Measurements from ENCODE around the gene SLC22A8. TPM values are rescaled to one million over a fixed set of nuclear protein-coding genes. Genes with fewer than 3 reads are reported as not detected.

The SLC22A8 gene
- total and polyA plus RNA-seq, 10 of the 15 experiments (the other 5 are each of a cell fraction or from before 2014, with no cell fraction given), result not detected

- no peaks in the 10 kb centered on the region for H4K20me1 ChIP-seq (ENCODE audit: control insufficient read depth, insufficient read depth)
- no peak overlapping the region for H3K27ac ChIP-seq (ENCODE audit: control insufficient read depth, insufficient read depth)
- no peak overlapping the region for H3K4me3 ChIP-seq
- RAD21 ChIA-PET (ENCODE audit: unreplicated experiment), result no interaction called here
- H3K36me3 ChIP-seq (ENCODE audit: control insufficient read depth in 2 of 2, insufficient read depth in 2 of 2, low read length in 1 of 2), result no peaks in the 10 kb centered on the region
- POLR2A ChIA-PET, result no interaction called here
- WGBS (ENCODE audit: insufficient coverage, insufficient replicate concordance, low lambda C conversion rate, missing lambda C conversion rate), result 0% methylated on average over 2 of the region's 2 CpGs
- DNase-seq (ENCODE audit: low read depth, low spot score), result no peak
- intact Hi-C loops (cut with micrococcal nuclease; ENCODE audit: unreplicated experiment) (no loop called here), in situ Hi-C loops (cut with MboI) (no loop called here)
- H3K79me2 ChIP-seq (ENCODE audit: control insufficient read depth, insufficient read depth, low read length), result no peaks in the 10 kb centered on the region
- H2AFZ ChIP-seq (ENCODE audit: control insufficient read depth, low read depth, low read length), result no peak overlapping the region
- H3K4me2 ChIP-seq (ENCODE audit: control insufficient read depth, insufficient read depth), result no peak overlapping the region
- SMC1A ChIA-PET (ENCODE audit: uncharacterized antibody, unreplicated experiment), result no interaction called here
- H3K4me1 ChIP-seq (ENCODE audit: control insufficient read depth, insufficient read depth, low read length), result no peaks in the 10 kb centered on the region
- TF ChIP-seq JUNB (IDR thresholded peaks at IDR 0.05), result no peak
- TF ChIP-seq MXI1 (IDR thresholded peaks at IDR 0.05; ENCODE audit: low read depth, low read length), result no peak
- no peak for TF ChIP-seq ESRRA (IDR thresholded peaks at IDR 0.05; ENCODE audit: low read length)
- no peak for TF ChIP-seq SMAD5 (IDR thresholded peaks at IDR 0.05; ENCODE audit: low read depth)
- no peak for TF ChIP-seq TCF3 (IDR thresholded peaks at IDR 0.05; ENCODE audit: borderline replicate concordance, insufficient read depth, low read depth, low read length)
- no peak for TF ChIP-seq MYC (IDR thresholded peaks at IDR 0.05; ENCODE audit: insufficient read depth, insufficient read length, insufficient replicate concordance, low read length, severe bottlenecking)
- ATAC-seq, result no peak
- no peak overlapping the region for H3K9ac ChIP-seq (ENCODE audit: control insufficient read depth, insufficient read depth, low read length)
- CTCF ChIA-PET, result no interaction called here
- H3K27me3 ChIP-seq (replicated peaks in 1 of 2; ENCODE audit: control insufficient read depth in 2 of 2, insufficient read depth in 2 of 2, low read length in 1 of 2), result no peaks in the 10 kb centered on the region
- no TSS peak for BruUV-seq (replicated peaks)
- FAIRE-seq, result no peak
- H3K9me3 ChIP-seq (replicated peaks; ENCODE audit: control insufficient read depth, insufficient read depth, low read length), result no peaks in the 10 kb centered on the region
Observed at GRCh38 chr11:62957147-62957546, 58.5 kb downstream of the SLC22A8 start.

GRCh38 chr11:62954478-62954877, 61.2 kb downstream of the SLC22A8 start:
- H3K36me3 ChIP-seq (ENCODE audit: control insufficient read depth in 2 of 2, insufficient read depth in 2 of 2, low read length in 1 of 2), result no peaks in the 10 kb centered on the region
- no peak overlapping the region for H3K9ac ChIP-seq (ENCODE audit: control insufficient read depth, insufficient read depth, low read length)
- intact Hi-C loops (cut with micrococcal nuclease; ENCODE audit: unreplicated experiment), result no loop called here
- no peak overlapping the region for H3K27ac ChIP-seq (ENCODE audit: control insufficient read depth, insufficient read depth)
- no peaks in the 10 kb centered on the region for H4K20me1 ChIP-seq (ENCODE audit: control insufficient read depth, insufficient read depth)
- ATAC-seq, result no peak
- in situ Hi-C loops (cut with MboI), result no loop called here
- H3K4me3 ChIP-seq, result no peak overlapping the region
- RAD21 ChIA-PET (ENCODE audit: unreplicated experiment), result no interaction called here
- CTCF ChIA-PET, result no interaction called here
- H2AFZ ChIP-seq (ENCODE audit: control insufficient read depth, low read depth, low read length), result no peak overlapping the region
- FAIRE-seq, result no peak
- 41% methylated on average over 5 of the region's 5 CpGs for WGBS (ENCODE audit: insufficient coverage, insufficient replicate concordance, low lambda C conversion rate, missing lambda C conversion rate)
- H3K4me2 ChIP-seq (ENCODE audit: control insufficient read depth, insufficient read depth), result no peak overlapping the region
- H3K4me1 ChIP-seq (ENCODE audit: control insufficient read depth, insufficient read depth, low read length), result no peaks in the 10 kb centered on the region
- SMC1A ChIA-PET (ENCODE audit: uncharacterized antibody, unreplicated experiment), result no interaction called here
- no peaks in the 10 kb centered on the region for H3K9me3 ChIP-seq (replicated peaks; ENCODE audit: control insufficient read depth, insufficient read depth, low read length)
- POLR2A ChIA-PET, result no interaction called here
- H3K27me3 ChIP-seq (replicated peaks in 1 of 2; ENCODE audit: control insufficient read depth in 2 of 2, insufficient read depth in 2 of 2, low read length in 1 of 2), result no peaks in the 10 kb centered on the region
- no peak for DNase-seq (ENCODE audit: low read depth, low spot score)
- H3K79me2 ChIP-seq (ENCODE audit: control insufficient read depth, insufficient read depth, low read length), result no peaks in the 10 kb centered on the region
- no TSS peak for BruUV-seq (replicated peaks)
- TF ChIP-seq ZBTB40 (IDR thresholded peaks at IDR 0.05; ENCODE audit: borderline replicate concordance) (no peak), SP1 (IDR thresholded peaks at IDR 0.05; ENCODE audit: low read depth, low read length) (no peak), ZNF622 (IDR thresholded peaks at IDR 0.05) (no peak), TARDBP (IDR thresholded peaks at IDR 0.05; ENCODE audit: borderline replicate concordance) (no peak), NR2F1 (conservative IDR thresholded peaks at IDR 0.05) (no peak), RAD21 (IDR thresholded peaks at IDR 0.05; ENCODE audit: insufficient read depth, low read depth, low read length) (no peak)
